Epithelial cell of esophagus (primary cell): ENCODE measurements around the gene TMEM178B.

Source experiments
- DNase-seq: peaks from one replicate; pipeline ENCODE4 v3.0.0; 2010; ENCODE audit warnings: low read depth
- H3K4me3 ChIP-seq: 2 replicates; pipeline ENCODE4 v1.5.1; 2011; ENCODE audit warnings: mild to moderate bottlenecking, low read length, control low read depth
- TF ChIP-seq, protein P1 (sequence below): IDR thresholded peaks from 2 replicates; pipeline ENCODE4 v1.5.1; 2011; ENCODE audit warnings: low read depth, mild to moderate bottlenecking, low read length, control low read depth, inconsistent platforms; ENCODE audit not compliant: insufficient read depth; ENCODE audit errors: missing control alignments

The TMEM178B gene

DNA sequence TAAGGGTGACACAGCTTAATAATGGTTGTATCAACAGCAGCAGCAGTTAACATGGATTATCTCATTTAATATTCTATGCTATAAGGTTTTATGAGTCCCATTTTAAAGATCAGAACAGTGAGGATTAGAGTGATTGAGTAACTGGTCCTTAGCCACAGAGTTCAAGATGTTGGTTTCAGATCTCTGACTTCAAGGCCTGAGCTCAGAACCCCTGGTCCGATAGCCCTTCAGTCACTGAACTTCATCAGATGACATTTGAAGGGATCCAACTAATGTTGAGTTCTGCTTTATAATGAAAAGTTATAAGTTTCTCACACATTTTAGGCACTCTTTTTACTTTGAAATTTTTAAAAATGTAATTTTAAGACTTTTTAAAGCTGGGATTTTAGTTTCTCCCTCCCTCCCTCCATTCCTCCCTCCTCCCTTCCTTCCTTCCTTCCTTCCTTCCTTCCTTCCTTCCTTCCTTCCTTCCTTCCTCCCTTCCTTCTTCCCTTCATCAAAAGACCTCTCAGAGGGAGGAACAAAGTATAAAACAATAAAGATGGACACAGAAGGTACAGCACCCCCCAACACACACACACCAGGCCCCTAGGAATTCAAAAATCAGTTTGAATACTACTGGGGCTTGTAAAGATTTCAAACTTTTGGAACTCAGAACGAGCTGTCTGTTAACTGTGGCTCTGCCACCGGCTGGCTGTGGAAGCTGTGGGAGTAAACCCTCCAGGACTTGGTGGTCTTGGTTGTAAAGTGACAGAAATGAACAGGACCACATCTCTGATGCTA is 270.5 kb downstream of the TMEM178B start:
- H3K4me3 ChIP-seq = no peak overlapping the region
- TF ChIP-seq, protein P1, sequence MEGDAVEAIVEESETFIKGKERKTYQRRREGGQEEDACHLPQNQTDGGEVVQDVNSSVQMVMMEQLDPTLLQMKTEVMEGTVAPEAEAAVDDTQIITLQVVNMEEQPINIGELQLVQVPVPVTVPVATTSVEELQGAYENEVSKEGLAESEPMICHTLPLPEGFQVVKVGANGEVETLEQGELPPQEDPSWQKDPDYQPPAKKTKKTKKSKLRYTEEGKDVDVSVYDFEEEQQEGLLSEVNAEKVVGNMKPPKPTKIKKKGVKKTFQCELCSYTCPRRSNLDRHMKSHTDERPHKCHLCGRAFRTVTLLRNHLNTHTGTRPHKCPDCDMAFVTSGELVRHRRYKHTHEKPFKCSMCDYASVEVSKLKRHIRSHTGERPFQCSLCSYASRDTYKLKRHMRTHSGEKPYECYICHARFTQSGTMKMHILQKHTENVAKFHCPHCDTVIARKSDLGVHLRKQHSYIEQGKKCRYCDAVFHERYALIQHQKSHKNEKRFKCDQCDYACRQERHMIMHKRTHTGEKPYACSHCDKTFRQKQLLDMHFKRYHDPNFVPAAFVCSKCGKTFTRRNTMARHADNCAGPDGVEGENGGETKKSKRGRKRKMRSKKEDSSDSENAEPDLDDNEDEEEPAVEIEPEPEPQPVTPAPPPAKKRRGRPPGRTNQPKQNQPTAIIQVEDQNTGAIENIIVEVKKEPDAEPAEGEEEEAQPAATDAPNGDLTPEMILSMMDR = no peak
- DNase-seq = no peak

- H3K4me3 ChIP-seq = no peak overlapping the region
- no peak for DNase-seq
- TF ChIP-seq, protein P1 = no peak
Measured at GRCh38 chr7:141348728-141349127, 274.9 kb downstream of the TMEM178B start.

GRCh38 chr7:141349338-141349737 is 275.5 kb downstream of the TMEM178B start:
- TF ChIP-seq, protein P1 = no peak
- no peak overlapping the region for H3K4me3 ChIP-seq
- DNase-seq = no peak

GRCh38 chr7:141349804-141350203 is 275.9 kb downstream of the TMEM178B start:
- DNase-seq = no peak
- no peak overlapping the region for H3K4me3 ChIP-seq
- TF ChIP-seq, protein P1 = no peak

- H3K4me3 ChIP-seq = no peak overlapping the region
- TF ChIP-seq, protein P1 = no peak
- DNase-seq = no peak
Measured at GRCh38 chr7:141351175-141351574, 277.3 kb downstream of the TMEM178B start.

DNA sequence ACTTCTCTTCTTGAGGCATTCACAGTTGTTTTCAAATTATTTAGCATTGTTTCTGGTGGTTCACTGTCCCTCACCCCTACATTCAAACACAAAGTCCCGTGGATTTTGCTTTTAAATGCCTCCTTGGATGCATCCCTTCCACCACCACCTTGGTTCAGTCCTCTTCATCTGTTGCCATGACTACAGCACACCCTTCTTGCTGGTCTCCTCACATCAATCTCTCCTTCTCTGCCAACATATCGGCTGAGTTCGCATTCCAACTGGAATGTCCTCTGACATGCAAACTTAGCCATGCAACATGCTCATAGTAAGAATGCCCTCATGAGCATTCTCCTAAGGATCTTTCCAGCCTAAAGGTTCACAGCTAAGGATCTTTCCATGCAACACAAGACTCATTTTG is 279.1 kb downstream of the TMEM178B start:
- TF ChIP-seq, protein P1 = no peak
- no peak for DNase-seq
- H3K4me3 ChIP-seq = no peak overlapping the region

DNA sequence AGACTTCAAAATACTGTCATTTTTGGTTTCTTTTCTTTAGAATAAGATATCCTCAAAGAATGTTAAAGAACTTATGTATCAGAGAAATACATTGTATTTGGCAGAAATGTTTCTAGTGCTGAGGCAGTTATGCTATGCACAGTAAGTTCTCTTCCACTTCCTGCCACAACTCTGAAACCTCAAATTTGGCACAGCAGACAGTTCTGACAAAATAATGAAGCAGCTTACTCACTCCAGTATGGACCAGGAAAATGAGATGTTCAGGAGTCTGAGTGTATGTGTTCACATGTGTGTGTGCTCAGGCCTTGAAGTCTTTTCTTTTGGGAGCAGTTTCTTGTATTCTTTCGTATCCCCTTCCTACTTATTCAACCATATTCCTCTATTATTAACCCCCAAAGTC is 280.4 kb downstream of the TMEM178B start:
- TF ChIP-seq, protein P1 = no peak
- no peak for DNase-seq

More for the DNA sequence above, 280.4 kb downstream of the TMEM178B start:
- no peak overlapping the region for H3K4me3 ChIP-seq
